Measurements from ENCODE around the gene CTNNBL1. TPM values are rescaled to one million over a fixed set of nuclear protein-coding genes. Genes with fewer than 3 reads are reported as not detected.

CTNNBL1 gene
- total and polyA plus RNA-seq, 5 donors = 43.8 to 65.7 (median 54.7) TPM

GRCh38 chr20:37881601-37882343 is 187.9 kb downstream of the CTNNBL1 start:
- no peak overlapping the region for H3K27ac ChIP-seq (ENCODE audit: low read length)
- no peaks in the 10 kb centered on the region for H3K4me1 ChIP-seq (ENCODE audit: control insufficient read depth, insufficient read depth, low read length)
- DNase-seq (peak in 1 of 3 donors; percentile 56), ATAC-seq (no peak)
- H3K27me3 ChIP-seq (ENCODE audit: control insufficient read depth, insufficient read depth) = no peaks in the 10 kb centered on the region
- 61% methylated on average over 22 of the region's 22 CpGs for WGBS
- H3K4me3 ChIP-seq (ENCODE audit: low read length) = no peak overlapping the region
- intact Hi-C loops (cut with DNase I) = loop anchor here in 1 of 4 donors (10.0 kb wide), 1 partner anchor 127 kb away; no protein-coding TSS in a partner anchor
- H3K9me3 ChIP-seq (ENCODE audit: control insufficient read depth, low read length) = no peaks in the 10 kb centered on the region

- Histone ChIP-seq H3K4me1 (ENCODE audit: control insufficient read depth, insufficient read depth, low read length) (no peaks in the 10 kb centered on the region), H3K27me3 (ENCODE audit: control insufficient read depth, insufficient read depth) (no peaks in the 10 kb centered on the region), H3K9me3 (ENCODE audit: control insufficient read depth, low read length) (no peaks in the 10 kb centered on the region), H3K27ac (ENCODE audit: low read length) (no peak overlapping the region), H3K4me3 (ENCODE audit: low read length) (no peak overlapping the region)
- DNase-seq (no peak), ATAC-seq (no peak)
- WGBS = 74% methylated on average over 16 of the region's 16 CpGs
- intact Hi-C loops (cut with DNase I) = loop anchor here in 1 of 4 donors (10.0 kb wide), 1 partner anchor 128 kb away; no protein-coding TSS in a partner anchor
These were observed 189.3 kb downstream of the CTNNBL1 start for GRCh38 chr20:37882961-37883712.

DNA sequence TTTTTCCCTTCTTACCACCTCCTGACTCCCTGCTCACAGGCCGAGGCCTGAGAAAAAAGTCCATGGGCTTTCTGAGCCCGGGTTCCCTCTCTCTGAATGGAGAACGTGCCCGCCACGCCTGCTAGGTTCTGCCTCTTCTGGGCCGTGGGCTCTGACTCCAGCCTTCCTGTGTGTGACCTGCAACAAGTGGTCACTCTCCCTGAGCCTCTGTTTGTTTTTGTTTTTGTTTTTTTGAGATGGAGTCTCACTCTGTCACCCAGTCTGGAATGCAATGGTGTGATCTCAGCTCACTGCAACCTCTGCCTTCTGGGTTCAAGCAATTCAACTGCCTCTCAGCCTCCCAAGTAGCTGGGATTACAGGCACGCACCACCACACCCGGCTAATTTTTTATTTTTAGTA is 191.2 kb downstream of the CTNNBL1 start:
- H3K9me3 ChIP-seq (ENCODE audit: control insufficient read depth, low read length) = no peaks in the 10 kb centered on the region
- H3K4me3 ChIP-seq (ENCODE audit: low read length) = no peak overlapping the region
- no peak for ATAC-seq
- DNase-seq = no peak
- WGBS = 92% methylated on average over 8 of the region's 8 CpGs
- no peaks in the 10 kb centered on the region for H3K27me3 ChIP-seq (ENCODE audit: control insufficient read depth, insufficient read depth)
- no peak overlapping the region for H3K27ac ChIP-seq (ENCODE audit: low read length)
- intact Hi-C loops (cut with DNase I) = loop anchor here in 1 of 4 donors (10.0 kb wide), 1 partner anchor 130 kb away; no protein-coding TSS in a partner anchor
- no peaks in the 10 kb centered on the region for H3K4me1 ChIP-seq (ENCODE audit: control insufficient read depth, insufficient read depth, low read length)

DNA sequence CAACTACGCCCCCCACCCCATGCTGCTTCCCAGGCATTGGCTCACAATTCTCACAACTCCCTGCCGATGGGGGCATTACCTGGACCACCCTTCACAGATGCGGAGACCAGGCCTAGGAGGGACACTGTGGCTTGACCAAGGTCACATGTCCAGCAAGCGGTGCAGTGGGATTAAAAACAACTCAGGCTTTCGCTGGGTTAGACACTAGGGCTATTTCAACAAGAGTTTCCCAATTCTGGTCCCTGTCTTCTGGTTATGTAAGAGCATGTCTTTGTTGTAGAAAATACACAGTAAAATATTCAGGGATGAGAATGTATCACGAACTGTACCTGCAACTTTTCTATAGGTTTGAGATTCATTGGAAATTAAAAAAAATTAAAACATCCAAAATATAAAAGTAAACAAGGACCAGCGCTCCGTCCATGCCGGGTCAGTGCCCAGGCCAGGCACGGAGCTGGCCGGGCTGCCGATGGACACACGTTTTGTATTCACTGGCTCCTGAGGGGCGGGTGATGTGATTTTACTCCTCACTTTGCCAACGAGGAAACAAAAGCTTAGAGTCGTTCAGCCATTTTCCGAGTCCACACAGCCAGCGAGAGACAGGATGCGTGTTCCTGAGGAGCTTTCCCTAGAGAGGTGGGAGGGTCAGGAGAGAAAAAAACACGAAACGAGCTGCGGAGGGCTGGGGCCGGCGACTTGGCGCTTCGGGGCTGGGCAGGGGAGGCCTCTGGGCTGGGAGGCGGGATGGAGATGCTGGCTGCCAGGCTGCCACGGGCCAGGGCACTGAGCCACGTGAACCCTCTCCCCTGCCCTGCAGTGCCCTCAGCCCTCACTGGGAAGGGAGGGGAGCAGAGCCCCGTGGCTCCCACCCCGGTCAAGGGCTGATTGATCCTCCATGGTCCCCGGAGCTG is 192.0 kb downstream of the CTNNBL1 start:
- Histone ChIP-seq H3K9me3 (ENCODE audit: control insufficient read depth, low read length) (no peaks in the 10 kb centered on the region), H3K27me3 (ENCODE audit: control insufficient read depth, insufficient read depth) (no peaks in the 10 kb centered on the region), H3K27ac (ENCODE audit: low read length) (no peak overlapping the region), H3K4me3 (ENCODE audit: low read length) (no peak overlapping the region), H3K4me1 (ENCODE audit: control insufficient read depth, insufficient read depth, low read length) (no peaks in the 10 kb centered on the region)
- ATAC-seq (peak; percentile 5 to 19), DNase-seq (no peak)
- WGBS = 50% methylated on average over 32 of the region's 32 CpGs
- intact Hi-C loops (cut with DNase I) = loop anchor here in 1 of 4 donors (10.0 kb wide), 1 partner anchor 131 kb away; no protein-coding TSS in a partner anchor

DNA sequence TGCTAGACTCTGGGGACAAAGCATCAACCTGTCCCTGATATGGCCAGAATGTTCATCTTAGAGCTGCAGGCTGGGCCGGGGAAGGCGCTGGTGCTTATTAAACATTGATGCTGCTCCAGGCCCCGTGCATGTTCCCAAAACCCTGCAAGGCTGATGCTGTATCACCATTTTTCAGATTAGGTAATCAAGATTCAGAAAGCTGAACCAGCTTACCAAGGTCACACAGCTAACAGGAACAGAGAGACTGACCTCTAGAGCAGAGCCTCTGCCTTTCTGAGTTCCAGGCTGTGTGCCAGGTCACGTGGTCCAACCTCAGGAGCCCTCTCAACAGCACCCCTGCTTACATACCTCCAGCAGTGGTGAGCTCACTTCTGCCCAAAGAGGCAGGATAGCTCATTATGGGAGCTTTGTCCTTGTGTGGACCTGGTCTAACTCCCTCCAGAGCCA is 193.0 kb downstream of the CTNNBL1 start:
- H3K4me1 ChIP-seq (ENCODE audit: control insufficient read depth, insufficient read depth, low read length) = no peaks in the 10 kb centered on the region
- H3K27ac ChIP-seq (ENCODE audit: low read length) = no peak overlapping the region
- 74% methylated on average over 4 of the region's 4 CpGs for WGBS
- no peak overlapping the region for H3K4me3 ChIP-seq (ENCODE audit: low read length)
- ATAC-seq (peak; percentile 23 to 46), DNase-seq (peak in 2 of 3 donors; percentile 70 to 72)
- no peaks in the 10 kb centered on the region for H3K27me3 ChIP-seq (ENCODE audit: control insufficient read depth, insufficient read depth)
- intact Hi-C loops (cut with DNase I) = loop anchor here in 1 of 4 donors (10.0 kb wide), 1 partner anchor 132 kb away; no protein-coding TSS in a partner anchor
- H3K9me3 ChIP-seq (ENCODE audit: control insufficient read depth, low read length) = no peaks in the 10 kb centered on the region

DNA sequence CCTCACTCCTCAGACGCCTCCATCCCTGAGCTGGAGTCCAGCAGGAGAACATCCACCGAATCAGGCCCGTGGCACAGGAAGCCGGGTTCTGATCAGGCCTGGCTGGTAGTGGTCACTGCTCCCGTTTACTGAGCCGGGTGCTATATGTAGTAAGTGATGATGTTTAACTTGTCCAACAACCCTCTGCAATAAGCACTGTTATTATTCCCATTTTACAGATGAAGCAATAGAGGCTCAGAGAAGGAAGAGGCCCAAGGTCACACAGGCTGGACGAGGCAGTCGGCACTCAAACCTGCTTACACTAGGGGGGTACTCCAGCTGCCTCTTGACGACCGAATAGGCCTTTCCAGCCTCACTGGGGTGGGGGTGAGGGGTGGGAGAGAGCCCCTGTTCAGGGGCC is 194.8 kb downstream of the CTNNBL1 start:
- Histone ChIP-seq H3K9me3 (ENCODE audit: control insufficient read depth, low read length) (no peaks in the 10 kb centered on the region), H3K27ac (ENCODE audit: low read length) (no peak overlapping the region), H3K4me3 (ENCODE audit: low read length) (no peak overlapping the region), H3K4me1 (ENCODE audit: control insufficient read depth, insufficient read depth, low read length) (no peaks in the 10 kb centered on the region), H3K27me3 (ENCODE audit: control insufficient read depth, insufficient read depth) (no peaks in the 10 kb centered on the region)
- 95% methylated on average over 10 of the region's 10 CpGs for WGBS
- intact Hi-C loops (cut with DNase I) = loop anchor here in 1 of 4 donors (10.0 kb wide), 1 partner anchor 134 kb away; no protein-coding TSS in a partner anchor
- ATAC-seq (no peak), DNase-seq (no peak)

GRCh38 chr20:37890108-37890507 is 196.3 kb downstream of the CTNNBL1 start:
- DNase-seq (peak in 1 of 3 donors; percentile 9), ATAC-seq (no peak)
- intact Hi-C loops (cut with DNase I) = no loop called here
- H3K9me3 ChIP-seq (ENCODE audit: control insufficient read depth, low read length) = no peaks in the 10 kb centered on the region
- H3K4me3 ChIP-seq (ENCODE audit: low read length) = no peak overlapping the region
- no peak overlapping the region for H3K27ac ChIP-seq (ENCODE audit: low read length)
- 88% methylated on average over 5 of the region's 5 CpGs for WGBS
- H3K4me1 ChIP-seq (ENCODE audit: control insufficient read depth, insufficient read depth, low read length) = no peaks in the 10 kb centered on the region
- H3K27me3 ChIP-seq (ENCODE audit: control insufficient read depth, insufficient read depth) = no peaks in the 10 kb centered on the region

- WGBS = 76% methylated on average over 13 of the region's 13 CpGs
- intact Hi-C loops (cut with DNase I) = no loop called here
- no peaks in the 10 kb centered on the region for H3K27me3 ChIP-seq (ENCODE audit: control insufficient read depth, insufficient read depth)
- H3K4me1 ChIP-seq (ENCODE audit: control insufficient read depth, insufficient read depth, low read length) = no peaks in the 10 kb centered on the region
- DNase-seq = no peak
- no peak overlapping the region for H3K4me3 ChIP-seq (ENCODE audit: low read length)
- H3K27ac ChIP-seq (ENCODE audit: low read length) = no peak overlapping the region
- no peak for ATAC-seq
- H3K9me3 ChIP-seq (ENCODE audit: control insufficient read depth, low read length) = no peaks in the 10 kb centered on the region
These were observed 196.8 kb downstream of the CTNNBL1 start for GRCh38 chr20:37890643-37891042.

DNA sequence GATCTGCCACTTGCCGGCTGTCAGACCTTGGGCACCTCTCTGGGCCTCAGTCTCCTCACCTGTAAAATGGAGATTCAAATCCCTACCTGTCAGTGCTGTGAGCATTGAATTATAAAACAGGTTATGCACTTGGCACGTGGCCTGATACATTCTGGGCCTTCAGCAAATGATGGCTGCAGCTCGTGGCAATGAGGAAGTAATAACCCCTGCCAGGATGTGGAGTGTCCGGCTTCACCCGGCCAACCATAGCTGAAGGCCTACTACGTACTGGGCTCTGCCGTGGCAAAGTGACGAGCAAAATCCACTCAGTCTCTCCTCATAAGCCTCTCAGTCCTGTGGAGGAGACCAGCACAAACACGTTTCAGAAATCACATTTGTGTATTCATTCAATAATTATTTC is 198.2 kb downstream of the CTNNBL1 start:
- DNase-seq (peak in 1 of 3 donors; percentile 10), ATAC-seq (no peak)
- Histone ChIP-seq H3K27me3 (ENCODE audit: control insufficient read depth, insufficient read depth) (no peaks in the 10 kb centered on the region), H3K9me3 (ENCODE audit: control insufficient read depth, low read length) (no peaks in the 10 kb centered on the region), H3K4me1 (ENCODE audit: control insufficient read depth, insufficient read depth, low read length) (peaks cover 2% of the 10 kb centered on the region), H3K4me3 (ENCODE audit: low read length) (no peak overlapping the region), H3K27ac (ENCODE audit: low read length) (no peak overlapping the region)
- 60% methylated on average over 9 of the region's 9 CpGs for WGBS
- intact Hi-C loops (cut with DNase I) = no loop called here

- DNase-seq (peak in 1 of 3 donors; percentile 7), ATAC-seq (no peak)
- intact Hi-C loops (cut with DNase I) = no loop called here
- WGBS = 90% methylated on average over 5 of the region's 5 CpGs
- H3K27me3 ChIP-seq (ENCODE audit: control insufficient read depth, insufficient read depth) = no peaks in the 10 kb centered on the region
- H3K27ac ChIP-seq (ENCODE audit: low read length) = no peak overlapping the region
- peaks cover 5% of the 10 kb centered on the region for H3K4me1 ChIP-seq (ENCODE audit: control insufficient read depth, insufficient read depth, low read length)
- no peak overlapping the region for H3K4me3 ChIP-seq (ENCODE audit: low read length)
- H3K9me3 ChIP-seq (ENCODE audit: control insufficient read depth, low read length) = no peaks in the 10 kb centered on the region
These were observed 199.9 kb downstream of the CTNNBL1 start for GRCh38 chr20:37893566-37894241.

Data from right cardiac atrium (tissue), 5 donors.